ENCODE data around the gene FGF11. TPM values are rescaled to one million over a fixed set of nuclear protein-coding genes. Genes with fewer than 3 reads are reported as not detected.
"Not testable (repeated sequence)": the region's sequence is repeated elsewhere in the genome, so short reads cannot be mapped to it uniquely, and the experiment has no call there.

Gene FGF11
- total and polyA plus RNA-seq, 2 donors (not counting 1 experiment from before 2014, with no cell fraction given), result 0.33 to 0.87 TPM

DNA sequence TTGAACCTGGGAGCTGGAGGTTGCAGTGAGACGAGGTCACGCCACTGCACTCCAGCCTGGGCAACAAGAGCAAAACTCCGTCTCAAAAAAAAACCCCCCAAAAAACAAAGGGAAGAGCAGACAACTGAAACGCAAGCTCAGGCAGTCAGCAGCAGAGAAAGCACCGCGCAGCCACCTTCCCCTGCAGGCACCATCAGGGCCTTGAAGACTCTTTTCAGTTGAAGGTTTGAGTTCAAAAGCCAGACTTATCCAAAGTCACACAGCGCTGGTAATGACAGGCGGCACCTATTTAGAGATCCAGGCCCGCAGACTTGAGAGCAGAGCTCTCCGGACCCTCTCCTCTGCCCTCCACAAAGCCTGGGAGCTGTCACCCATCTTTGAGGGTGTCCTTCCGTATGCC is 29.0 kb downstream of the FGF11 start:
- H3K36me3 ChIP-seq (ENCODE audit: control insufficient read depth, insufficient read depth, low read length), result peaks cover 12% of the 10 kb centered on the region
- TF ChIP-seq EZH2 (IDR thresholded peaks at IDR 0.05; ENCODE audit: low read length, missing control alignments), result no peak
- TF ChIP-seq, protein P1, sequence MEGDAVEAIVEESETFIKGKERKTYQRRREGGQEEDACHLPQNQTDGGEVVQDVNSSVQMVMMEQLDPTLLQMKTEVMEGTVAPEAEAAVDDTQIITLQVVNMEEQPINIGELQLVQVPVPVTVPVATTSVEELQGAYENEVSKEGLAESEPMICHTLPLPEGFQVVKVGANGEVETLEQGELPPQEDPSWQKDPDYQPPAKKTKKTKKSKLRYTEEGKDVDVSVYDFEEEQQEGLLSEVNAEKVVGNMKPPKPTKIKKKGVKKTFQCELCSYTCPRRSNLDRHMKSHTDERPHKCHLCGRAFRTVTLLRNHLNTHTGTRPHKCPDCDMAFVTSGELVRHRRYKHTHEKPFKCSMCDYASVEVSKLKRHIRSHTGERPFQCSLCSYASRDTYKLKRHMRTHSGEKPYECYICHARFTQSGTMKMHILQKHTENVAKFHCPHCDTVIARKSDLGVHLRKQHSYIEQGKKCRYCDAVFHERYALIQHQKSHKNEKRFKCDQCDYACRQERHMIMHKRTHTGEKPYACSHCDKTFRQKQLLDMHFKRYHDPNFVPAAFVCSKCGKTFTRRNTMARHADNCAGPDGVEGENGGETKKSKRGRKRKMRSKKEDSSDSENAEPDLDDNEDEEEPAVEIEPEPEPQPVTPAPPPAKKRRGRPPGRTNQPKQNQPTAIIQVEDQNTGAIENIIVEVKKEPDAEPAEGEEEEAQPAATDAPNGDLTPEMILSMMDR (conservative IDR thresholded peaks at IDR 0.05 in 1 of 2, IDR thresholded peaks at IDR 0.05 in 1 of 2; ENCODE audit: low read depth in 1 of 2, low read length in 2 of 2), result no peak
- DNase-seq (ENCODE audit: low read depth in 2 of 2), result no peak

GRCh38 chr17:7468804-7469389 is 29.6 kb downstream of the FGF11 start:
- H3K27ac ChIP-seq (ENCODE audit: insufficient read depth, low read length), result no peak overlapping the region
- no peaks in the 10 kb centered on the region for H4K20me1 ChIP-seq (ENCODE audit: control insufficient read depth, extremely low read depth, insufficient read depth, low read length)
- H3K79me2 ChIP-seq (ENCODE audit: control insufficient read depth, insufficient read depth, low read length), result peaks cover 54% of the 10 kb centered on the region
- no peak overlapping the region for H3K9ac ChIP-seq (ENCODE audit: insufficient read depth, low read length)
- H3K9me3 ChIP-seq (ENCODE audit: control insufficient read depth, insufficient read depth, low read depth, low read length), result no peaks in the 10 kb centered on the region
- H3K4me3 ChIP-seq (replicated peaks in 1 of 4; ENCODE audit: control extremely low read depth in 1 of 4, insufficient read depth in 1 of 4, low read depth in 3 of 4, low read length in 4 of 4), result no peak overlapping the region
- H3K4me1 ChIP-seq (ENCODE audit: control insufficient read depth, extremely low read depth, insufficient read depth, low read length), result peaks cover 14% of the 10 kb centered on the region
- H3K27me3 ChIP-seq (ENCODE audit: control insufficient read depth, insufficient read depth, low read length), result no peaks in the 10 kb centered on the region
- H3K36me3 ChIP-seq (ENCODE audit: control insufficient read depth, insufficient read depth, low read length), result peaks cover 6% of the 10 kb centered on the region
- TF ChIP-seq, protein P1 (conservative IDR thresholded peaks at IDR 0.05 in 1 of 2, IDR thresholded peaks at IDR 0.05 in 1 of 2; ENCODE audit: low read depth in 1 of 2, low read length in 2 of 2), result no peak
- TF ChIP-seq EZH2 (IDR thresholded peaks at IDR 0.05; ENCODE audit: low read length, missing control alignments), result no peak
- no peak for DNase-seq (ENCODE audit: low read depth in 2 of 2)
- H3K4me2 ChIP-seq (ENCODE audit: extremely low read depth, insufficient read depth, low read length), result no peak overlapping the region
- H2AFZ ChIP-seq (ENCODE audit: low read length), result no peak overlapping the region

More for the DNA sequence above, 29.0 kb downstream of the FGF11 start:
- Histone ChIP-seq H3K9ac (ENCODE audit: insufficient read depth, low read length) (no peak overlapping the region), H3K27me3 (ENCODE audit: control insufficient read depth, insufficient read depth, low read length) (no peaks in the 10 kb centered on the region), H4K20me1 (ENCODE audit: control insufficient read depth, extremely low read depth, insufficient read depth, low read length) (no peaks in the 10 kb centered on the region), H3K4me3 (replicated peaks in 1 of 4; ENCODE audit: control extremely low read depth in 1 of 4, insufficient read depth in 1 of 4, low read depth in 3 of 4, low read length in 4 of 4) (no peak overlapping the region), H3K27ac (ENCODE audit: insufficient read depth, low read length) (no peak overlapping the region), H2AFZ (ENCODE audit: low read length) (no peak overlapping the region), H3K4me2 (ENCODE audit: extremely low read depth, insufficient read depth, low read length) (no peak overlapping the region), H3K79me2 (ENCODE audit: control insufficient read depth, insufficient read depth, low read length) (peaks cover 48% of the 10 kb centered on the region), H3K9me3 (ENCODE audit: control insufficient read depth, insufficient read depth, low read depth, low read length) (no peaks in the 10 kb centered on the region), H3K4me1 (ENCODE audit: control insufficient read depth, extremely low read depth, insufficient read depth, low read length) (peaks cover 14% of the 10 kb centered on the region)

DNA sequence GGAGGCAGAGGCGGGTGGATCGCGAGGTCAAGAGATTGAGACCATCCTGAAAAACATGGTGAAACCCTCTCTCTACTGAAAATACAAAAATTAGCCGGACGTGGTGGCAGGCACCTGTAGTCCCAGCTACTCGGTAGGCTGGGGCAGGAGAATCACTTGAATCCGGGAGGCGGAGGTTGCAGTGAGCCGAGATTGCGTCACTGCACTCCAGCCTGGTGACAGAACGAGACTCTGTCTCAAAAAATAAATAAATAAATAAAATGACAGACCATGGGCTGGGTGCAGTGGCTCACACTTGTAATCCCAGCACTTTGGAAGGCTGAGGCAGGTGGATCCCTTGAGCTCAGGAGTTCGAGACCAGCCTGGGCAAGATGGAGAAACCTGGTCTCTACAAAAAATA is 30.5 kb downstream of the FGF11 start:
- DNase-seq (ENCODE audit: low read depth in 2 of 2); H3K27me3 ChIP-seq (ENCODE audit: control insufficient read depth, insufficient read depth, low read length); H3K4me3 ChIP-seq (replicated peaks in 1 of 4; ENCODE audit: control extremely low read depth in 1 of 4, insufficient read depth in 1 of 4, low read depth in 3 of 4, low read length in 4 of 4); H3K4me2 ChIP-seq (ENCODE audit: extremely low read depth, insufficient read depth, low read length); H3K36me3 ChIP-seq (ENCODE audit: control insufficient read depth, insufficient read depth, low read length); H3K27ac ChIP-seq (ENCODE audit: insufficient read depth, low read length); H3K9ac ChIP-seq (ENCODE audit: insufficient read depth, low read length); H4K20me1 ChIP-seq (ENCODE audit: control insufficient read depth, extremely low read depth, insufficient read depth, low read length); H2AFZ ChIP-seq (ENCODE audit: low read length); H3K9me3 ChIP-seq (ENCODE audit: control insufficient read depth, insufficient read depth, low read depth, low read length): not testable (repeated sequence)
- Histone ChIP-seq H3K79me2 (ENCODE audit: control insufficient read depth, insufficient read depth, low read length) (peaks cover 63% of the 10 kb centered on the region), H3K4me1 (ENCODE audit: control insufficient read depth, extremely low read depth, insufficient read depth, low read length) (peaks cover 14% of the 10 kb centered on the region)

GRCh38 chr17:7470457-7470973 is 31.2 kb downstream of the FGF11 start:
- H4K20me1 ChIP-seq (ENCODE audit: control insufficient read depth, extremely low read depth, insufficient read depth, low read length); H3K4me3 ChIP-seq (replicated peaks in 1 of 4; ENCODE audit: control extremely low read depth in 1 of 4, insufficient read depth in 1 of 4, low read depth in 3 of 4, low read length in 4 of 4); H3K9ac ChIP-seq (ENCODE audit: insufficient read depth, low read length); H2AFZ ChIP-seq (ENCODE audit: low read length); H3K36me3 ChIP-seq (ENCODE audit: control insufficient read depth, insufficient read depth, low read length); H3K27ac ChIP-seq (ENCODE audit: insufficient read depth, low read length); H3K9me3 ChIP-seq (ENCODE audit: control insufficient read depth, insufficient read depth, low read depth, low read length); H3K4me2 ChIP-seq (ENCODE audit: extremely low read depth, insufficient read depth, low read length); H3K27me3 ChIP-seq (ENCODE audit: control insufficient read depth, insufficient read depth, low read length); DNase-seq (ENCODE audit: low read depth in 2 of 2): not testable (repeated sequence)
- H3K4me1 ChIP-seq (ENCODE audit: control insufficient read depth, extremely low read depth, insufficient read depth, low read length), result peaks cover 14% of the 10 kb centered on the region
- H3K79me2 ChIP-seq (ENCODE audit: control insufficient read depth, insufficient read depth, low read length), result peaks cover 70% of the 10 kb centered on the region
